ENCODE results near the gene GPR179.
"Not testable (repeated sequence)": the region's sequence is repeated elsewhere in the genome, so short reads cannot be mapped to it uniquely, and the experiment has no call there.

GRCh38 chr17:38286501-38287091 is 57.2 kb downstream of the GPR179 start:
- TF ChIP-seq CTCF (IDR thresholded peaks at IDR 0.05; ENCODE audit: low read depth, low read length); EZH2phosphoT487 (IDR thresholded peaks at IDR 0.05; ENCODE audit: low read depth): not testable (repeated sequence)
